Vagina (tissue), 2 donors: ENCODE data around the gene IMMP2L.

ENCODE experiments used
- POLR2A ChIP-seq, 2 donors: fragments of 450-650 bp; IDR thresholded peaks; one replicate each; pipeline ENCODE4 v1.6.1; 2017; ENCODE audit warnings: antibody characterized with exemption in 2 of 2, mild to moderate bottlenecking in 2 of 2, moderate library complexity in 2 of 2
- TF ChIP-seq, protein P1 (sequence below), 3 experiments: fragments of 450-650 bp in 2 of 3; fragments of 200-600 bp in 1 of 3; sonication (generic) in 1 of 3; IDR thresholded peaks; one replicate each; pipeline ENCODE4 v1.5.1; 2017 to 2019; ENCODE audit warnings: antibody characterized with exemption in 3 of 3, mild to moderate bottlenecking in 2 of 3, moderate library complexity in 2 of 3

DNA sequence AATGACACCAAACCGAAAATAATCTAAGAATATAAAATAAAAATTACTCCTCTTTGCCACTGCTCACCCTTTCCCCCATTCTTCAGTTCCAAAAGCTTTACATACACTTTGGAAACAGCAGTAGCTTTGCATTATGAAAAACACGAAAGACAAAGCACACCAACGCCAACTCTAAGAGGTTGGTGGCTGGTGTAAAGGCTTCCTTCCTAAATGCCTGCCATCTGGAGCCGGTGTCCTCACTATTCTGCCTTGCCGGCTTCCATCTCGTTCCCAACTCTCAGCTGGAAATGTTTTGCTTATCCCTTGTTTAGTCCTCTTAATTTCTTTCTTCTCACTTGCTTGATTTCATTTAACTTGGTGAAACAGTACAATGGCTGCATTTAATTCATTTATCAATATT, 752.5 kb downstream of the IMMP2L start:
- TF ChIP-seq, protein P1, sequence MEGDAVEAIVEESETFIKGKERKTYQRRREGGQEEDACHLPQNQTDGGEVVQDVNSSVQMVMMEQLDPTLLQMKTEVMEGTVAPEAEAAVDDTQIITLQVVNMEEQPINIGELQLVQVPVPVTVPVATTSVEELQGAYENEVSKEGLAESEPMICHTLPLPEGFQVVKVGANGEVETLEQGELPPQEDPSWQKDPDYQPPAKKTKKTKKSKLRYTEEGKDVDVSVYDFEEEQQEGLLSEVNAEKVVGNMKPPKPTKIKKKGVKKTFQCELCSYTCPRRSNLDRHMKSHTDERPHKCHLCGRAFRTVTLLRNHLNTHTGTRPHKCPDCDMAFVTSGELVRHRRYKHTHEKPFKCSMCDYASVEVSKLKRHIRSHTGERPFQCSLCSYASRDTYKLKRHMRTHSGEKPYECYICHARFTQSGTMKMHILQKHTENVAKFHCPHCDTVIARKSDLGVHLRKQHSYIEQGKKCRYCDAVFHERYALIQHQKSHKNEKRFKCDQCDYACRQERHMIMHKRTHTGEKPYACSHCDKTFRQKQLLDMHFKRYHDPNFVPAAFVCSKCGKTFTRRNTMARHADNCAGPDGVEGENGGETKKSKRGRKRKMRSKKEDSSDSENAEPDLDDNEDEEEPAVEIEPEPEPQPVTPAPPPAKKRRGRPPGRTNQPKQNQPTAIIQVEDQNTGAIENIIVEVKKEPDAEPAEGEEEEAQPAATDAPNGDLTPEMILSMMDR (IDR thresholded peaks at IDR 0.05) = no peak
- no peak for TF ChIP-seq POLR2A (IDR thresholded peaks at IDR 0.05)
